GM21528 (cell line): Measurements from ENCODE around the gene FNDC3A.

Experiments used
- ATAC-seq: cut with Tn5 transposase; IDR thresholded peaks from one replicate; pipeline ENCODE4 v1.9.1; 2021; ENCODE audit warnings: mild to moderate bottlenecking, moderate library complexity; ENCODE audit not compliant: unreplicated experiment, low FRiP score

Gene FNDC3A

DNA sequence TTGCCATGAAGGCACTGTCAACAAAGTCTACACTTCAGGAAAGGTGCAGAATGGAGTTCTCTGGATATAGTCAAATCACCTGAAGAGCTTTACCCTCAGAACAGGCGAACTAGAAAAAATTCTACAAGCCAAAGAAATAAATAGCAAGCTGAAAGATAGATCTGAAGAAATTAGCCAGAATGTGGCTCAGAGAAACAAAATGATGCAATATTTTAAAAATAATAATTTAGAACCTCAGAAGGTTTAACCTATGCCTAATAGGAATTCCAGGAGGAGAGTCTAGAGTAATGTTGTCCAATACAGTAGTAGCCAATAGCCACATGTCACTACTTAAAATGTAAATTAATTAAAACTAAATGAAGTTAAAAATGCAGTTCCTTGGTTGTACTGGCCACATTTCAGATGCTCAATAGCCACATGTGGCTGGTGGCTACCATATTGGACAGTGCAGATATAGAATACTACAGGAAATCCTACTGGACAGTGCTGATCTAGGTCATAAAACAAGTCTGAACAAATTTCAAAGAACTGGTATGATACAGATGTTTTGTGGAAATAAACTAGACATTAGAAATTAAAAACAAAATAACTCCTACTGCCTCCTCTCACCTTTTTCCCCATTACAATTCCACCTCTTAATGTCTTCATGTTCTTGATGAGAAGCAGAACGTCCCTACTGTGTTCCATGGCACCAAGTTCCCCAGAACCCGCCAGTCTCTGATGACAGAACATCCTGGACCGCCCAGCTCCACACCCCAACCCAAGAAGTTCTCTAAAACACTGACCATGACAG is 271.3 kb downstream of the FNDC3A start:
- peak; percentile 39 for ATAC-seq

GRCh38 chr13:49247643-49248621 is 272.2 kb downstream of the FNDC3A start, which contains the start of gene CDADC1:
CDADC1 (plus strand) TSS chr13:49247925; CDS start chr13:49248038, 113 bp downstream.
- peak; percentile 97 for ATAC-seq

DNA sequence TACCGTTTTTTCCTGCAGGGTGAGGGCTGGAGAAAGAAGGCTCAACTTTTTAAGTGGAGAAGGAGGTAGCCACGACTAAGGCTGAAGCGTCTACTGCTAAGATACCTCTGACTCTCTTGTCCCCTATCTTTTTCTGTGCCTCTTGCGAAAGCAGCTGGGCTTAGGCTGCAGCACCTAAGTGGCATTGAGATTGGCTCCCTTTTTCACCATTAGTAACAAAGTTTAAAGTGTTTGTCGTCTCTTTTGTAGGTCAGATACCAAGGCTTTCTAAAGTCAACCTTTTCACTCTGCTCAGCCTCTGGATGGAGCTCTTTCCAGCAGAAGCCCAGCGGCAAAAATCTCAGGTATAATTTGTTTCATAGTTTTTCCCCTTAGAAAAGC is 272.9 kb downstream of the FNDC3A start:
- ATAC-seq = no peak

DNA sequence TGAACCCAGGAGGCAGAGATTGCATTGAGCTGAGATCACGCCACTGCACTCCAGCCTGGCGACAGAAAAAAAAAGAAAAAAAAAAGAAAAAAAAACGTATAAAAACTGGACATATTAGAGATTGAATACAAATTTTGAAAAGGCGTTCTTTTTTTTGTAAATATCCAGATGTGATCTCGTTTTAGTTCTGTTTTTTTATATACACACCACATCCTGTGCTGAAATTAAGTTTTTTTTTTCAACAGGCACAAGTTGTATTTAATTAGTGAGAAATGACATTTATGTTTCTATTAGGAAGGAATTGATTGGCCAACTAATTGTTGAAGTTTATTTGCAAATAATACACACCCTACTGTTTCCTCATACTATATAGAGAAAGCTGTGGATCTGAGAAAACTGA is 275.6 kb downstream of the FNDC3A start:
- ATAC-seq = no peak

- no peak for ATAC-seq
These were observed 277.6 kb downstream of the FNDC3A start for GRCh38 chr13:49253310-49253709.

DNA sequence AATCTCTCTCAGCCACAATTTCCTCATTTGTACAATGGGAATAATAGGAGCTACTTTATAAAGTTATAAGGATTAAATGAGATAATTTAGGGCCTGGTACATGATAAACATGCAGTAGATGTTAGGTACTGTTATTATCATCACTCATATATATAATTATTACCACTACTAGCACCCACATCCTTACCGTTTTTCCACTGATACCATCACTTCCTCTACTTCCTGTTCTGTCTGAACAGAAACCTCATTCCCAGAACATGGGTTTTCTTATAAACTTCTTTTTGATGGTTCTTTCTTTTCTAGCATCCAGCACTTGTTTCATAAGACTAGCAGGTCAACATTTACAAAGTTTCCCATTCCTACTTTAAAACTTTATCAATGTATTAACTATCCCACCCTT is 278.3 kb downstream of the FNDC3A start:
- ATAC-seq = no peak

DNA sequence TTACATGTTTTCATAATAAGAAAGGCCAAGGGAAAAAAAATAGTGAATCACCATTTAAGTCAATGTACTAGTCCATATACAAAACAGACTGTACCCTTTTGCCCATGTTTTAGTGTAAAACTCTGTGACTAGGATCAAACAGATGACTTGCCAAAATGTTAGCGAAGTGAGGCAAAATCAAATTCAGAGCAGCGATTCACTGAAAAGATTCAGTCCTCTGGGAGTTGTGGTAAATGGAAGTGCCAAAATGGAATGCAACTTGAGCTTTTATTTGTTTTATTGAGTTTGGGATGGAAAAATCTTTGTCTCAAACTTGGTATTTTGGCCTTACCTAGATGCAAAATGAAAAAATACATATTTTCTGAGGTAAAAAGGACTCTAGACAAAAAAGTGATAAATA is 281.1 kb downstream of the FNDC3A start:
- ATAC-seq = no peak

DNA sequence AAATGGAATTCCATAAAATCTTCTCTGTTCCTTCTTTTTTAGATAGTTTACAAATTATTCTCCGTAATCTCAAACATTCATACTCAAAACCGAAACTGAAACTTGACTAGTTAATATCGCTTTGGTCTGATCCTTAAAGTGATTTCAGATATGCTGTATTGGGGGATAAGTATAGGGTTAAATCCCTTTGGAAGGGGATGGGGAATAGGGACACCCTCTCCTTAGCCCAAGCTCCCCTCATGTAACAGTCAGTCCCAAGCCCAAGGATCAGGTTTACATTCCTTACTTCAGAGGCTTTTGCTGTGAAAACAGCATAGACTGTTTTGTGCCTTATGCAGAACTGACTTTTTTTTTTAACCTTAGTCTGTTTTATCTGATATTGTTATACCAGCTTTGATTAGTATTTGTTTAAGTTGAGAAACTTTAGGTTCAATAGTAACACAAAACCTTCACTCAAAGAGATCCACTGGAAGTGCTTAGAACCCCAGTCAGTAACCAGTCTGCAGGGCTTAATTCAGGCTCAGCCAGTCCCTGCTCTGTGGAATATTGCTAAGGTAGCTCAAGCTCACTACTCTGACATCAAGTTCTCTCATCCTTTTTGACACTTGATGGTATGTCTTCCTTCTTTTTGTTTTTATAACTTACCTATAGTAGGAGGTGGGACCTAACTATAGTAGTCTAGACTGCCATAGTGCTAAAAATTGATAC is 282.5 kb downstream of the FNDC3A start:
- ATAC-seq = no peak
